GM06990 (cell line): Measurements from ENCODE around the gene KDSR.

Source experiments
- DNase-seq: peaks from one replicate; pipeline ENCODE4 v3.0.0-alpha.2; 2011; ENCODE audit not compliant: insufficient read length; ENCODE audit errors: extremely low read depth
- H3K27me3 ChIP-seq: replicated peaks from 2 replicates; pipeline ENCODE4 v1.6.0; 2011; ENCODE audit warnings: low read length; ENCODE audit not compliant: control insufficient read depth, insufficient read depth
- H3K36me3 ChIP-seq: 2 replicates; pipeline ENCODE4 v1.5.1; 2011; ENCODE audit warnings: low read length; ENCODE audit not compliant: control insufficient read depth, insufficient read depth
- H3K4me3 ChIP-seq: replicated peaks from 2 replicates; pipeline ENCODE4 v1.5.1; 2011; ENCODE audit warnings: low read depth, mild to moderate bottlenecking, control low read depth, low read length
- CTCF ChIP-seq: IDR thresholded peaks from 2 replicates; pipeline ENCODE4 v1.5.1; 2011; ENCODE audit warnings: low read length, control low read depth, mild to moderate bottlenecking, inconsistent platforms; ENCODE audit not compliant: insufficient read depth, poor library complexity, severe bottlenecking

Gene KDSR

DNA sequence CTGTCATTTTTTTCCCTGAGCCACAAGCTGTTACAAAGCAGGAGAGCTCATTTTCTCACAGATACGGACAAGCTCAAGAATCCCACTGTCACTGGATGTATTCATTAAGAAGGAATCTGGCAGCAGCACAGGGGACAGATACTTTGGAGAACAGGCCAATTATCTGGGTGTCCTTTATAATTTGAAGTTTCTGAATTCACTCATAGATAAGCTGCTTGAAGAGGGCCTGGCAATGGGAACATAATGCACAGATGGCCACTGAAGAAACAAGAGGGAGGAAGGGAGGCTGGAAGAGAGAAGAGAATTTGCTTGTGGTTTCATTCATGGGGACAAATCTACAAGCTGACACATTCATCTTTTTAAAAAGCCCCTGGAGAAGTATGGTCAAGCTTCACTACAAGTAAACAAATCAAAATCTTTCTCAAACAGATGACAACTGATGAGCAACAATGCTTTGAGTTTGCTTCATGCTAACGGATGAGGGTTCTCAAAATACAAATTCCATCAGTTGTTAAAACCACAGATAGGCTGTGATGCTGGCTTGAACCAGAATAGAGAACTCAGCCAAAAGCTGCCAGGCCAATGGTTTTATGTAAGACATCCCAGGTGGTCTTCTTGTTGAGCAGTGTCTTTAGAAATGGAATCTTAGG lies 59.3 kb downstream of the KDSR start:
- no peak overlapping the region for H3K4me3 ChIP-seq
- DNase-seq: no peak

DNA sequence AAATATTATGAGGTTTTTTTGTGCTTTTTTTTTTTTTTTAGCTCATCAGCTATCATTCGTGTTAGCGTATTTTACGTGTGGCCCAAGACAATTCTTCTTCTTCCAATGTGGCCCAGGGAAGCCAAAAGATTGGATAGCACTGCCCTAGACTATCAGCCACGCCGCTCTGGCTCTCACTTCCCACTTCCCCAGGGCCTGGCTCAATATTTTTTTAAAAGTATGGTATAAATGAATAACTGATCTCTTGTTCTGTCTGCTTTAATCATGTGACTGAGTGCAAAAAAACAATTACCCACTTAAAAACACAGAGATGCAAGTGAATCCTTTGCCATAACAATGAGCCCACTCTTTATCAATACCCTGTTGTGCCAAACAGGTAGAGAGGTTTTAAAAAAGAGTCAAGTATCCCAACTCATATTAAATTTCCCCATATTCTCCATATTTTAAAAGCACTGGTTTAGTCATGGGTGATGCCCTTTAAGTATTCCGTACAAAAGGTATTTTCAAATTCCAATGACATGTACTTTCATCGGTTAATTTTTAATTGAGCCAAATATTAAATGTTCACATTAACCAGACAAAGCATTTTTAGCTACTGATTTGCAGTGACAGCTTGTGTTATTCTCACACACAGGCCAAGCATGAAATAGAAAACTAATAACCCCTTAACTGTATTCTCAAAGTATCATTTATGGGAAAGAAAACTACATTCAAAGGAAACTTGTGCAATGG lies 60.0 kb downstream of the KDSR start:
- peaks cover 8% of the 10 kb centered on the region for H3K36me3 ChIP-seq
- TF ChIP-seq CTCF: no peak
- no peak for DNase-seq

More for the DNA sequence above, 59.3 kb downstream of the KDSR start:
- no peaks in the 10 kb centered on the region for H3K27me3 ChIP-seq
- no peak for TF ChIP-seq CTCF
- H3K36me3 ChIP-seq: peaks cover 8% of the 10 kb centered on the region

GRCh38 chr18:63306249-63306648 lies 60.8 kb downstream of the KDSR start:
- Histone ChIP-seq H3K27me3 (no peaks in the 10 kb centered on the region), H3K36me3 (peaks cover 10% of the 10 kb centered on the region), H3K4me3 (no peak overlapping the region)
- no peak for TF ChIP-seq CTCF
- DNase-seq: no peak

More for the DNA sequence above, 60.0 kb downstream of the KDSR start:
- Histone ChIP-seq H3K27me3 (no peaks in the 10 kb centered on the region), H3K4me3 (no peak overlapping the region)

GRCh38 chr18:63303547-63303946 lies 63.5 kb downstream of the KDSR start:
- H3K4me3 ChIP-seq: no peak overlapping the region
- H3K27me3 ChIP-seq: no peaks in the 10 kb centered on the region
- peaks cover 13% of the 10 kb centered on the region for H3K36me3 ChIP-seq
- TF ChIP-seq CTCF: no peak
- DNase-seq: no peak

DNA sequence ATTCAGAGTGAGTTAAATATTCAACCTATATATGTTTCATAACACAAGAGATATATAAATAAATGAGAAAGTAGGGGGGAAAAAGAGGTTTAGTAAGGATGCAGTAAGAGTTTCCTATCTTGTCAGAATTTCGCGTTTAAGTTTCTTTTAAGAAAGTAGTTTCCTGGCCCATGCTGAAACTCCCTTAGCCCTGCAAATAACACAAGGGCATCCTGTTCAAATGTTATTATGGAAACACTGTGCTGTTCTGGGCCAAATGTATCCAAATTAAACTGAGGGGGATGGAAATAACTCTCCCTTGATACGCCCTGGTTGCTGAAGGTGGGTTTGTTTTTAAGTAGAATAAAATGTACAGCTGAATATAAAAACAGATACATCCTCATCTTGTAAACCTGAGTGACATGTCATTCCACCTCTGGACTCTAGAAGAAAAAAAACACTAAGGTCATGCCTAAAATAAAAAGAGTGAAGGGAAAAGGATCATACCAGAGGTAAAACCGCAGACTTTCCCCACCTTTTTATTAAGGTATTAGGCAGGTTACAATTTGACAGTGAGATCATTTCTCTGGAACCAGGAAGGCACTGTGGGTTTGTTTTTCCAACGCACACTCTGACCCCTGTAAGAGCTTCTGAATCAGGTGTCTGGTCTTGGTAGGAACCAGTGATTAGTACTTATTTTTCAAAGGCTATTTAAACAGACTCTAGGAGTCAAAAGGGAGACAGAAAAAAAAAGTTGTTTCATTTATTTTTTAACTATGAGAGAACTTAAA lies 64.2 kb downstream of the KDSR start:
- Histone ChIP-seq H3K27me3 (no peaks in the 10 kb centered on the region), H3K4me3 (no peak overlapping the region), H3K36me3 (peaks cover 13% of the 10 kb centered on the region)
- TF ChIP-seq CTCF: no peak
- DNase-seq: no peak
